Stimulated activated CD8-positive, alpha-beta memory T cell treated with anti-CD3 and anti-CD28 coated beads, Interleukin-15, amount 100 ng/mL, for 1 hour (primary cell): ENCODE results near the gene CPNE4.

ENCODE experiments used
- DNase-seq: peaks from one replicate; pipeline ENCODE4 v3.0.0-alpha.2; 2020; ENCODE audit warnings: low read depth

The CPNE4 gene

GRCh38 chr3:131733086-131733841 is 301.6 kb downstream of the CPNE4 start:
- no peak for DNase-seq

- no peak for DNase-seq
These were observed 303.1 kb downstream of the CPNE4 start for GRCh38 chr3:131731709-131732108.

DNA sequence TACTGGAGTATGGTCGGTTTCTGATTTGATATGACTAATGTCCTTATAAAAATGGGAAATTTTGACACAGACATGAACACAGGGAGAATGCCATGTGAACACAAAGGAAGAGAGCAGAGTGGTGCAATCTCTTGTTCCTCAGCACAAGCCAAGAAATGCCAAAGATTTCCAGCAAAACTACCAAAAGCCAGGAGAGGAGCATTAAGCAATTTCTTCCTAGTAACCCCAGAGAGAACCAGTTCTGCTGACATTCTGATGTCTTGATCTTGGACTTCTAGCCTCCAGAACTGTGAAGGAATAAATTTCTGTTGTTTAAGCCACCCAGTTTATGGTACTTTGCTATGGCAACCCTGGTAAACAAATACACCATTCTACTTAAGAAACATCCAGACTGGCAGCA is 304.2 kb downstream of the CPNE4 start:
- DNase-seq: no peak

DNA sequence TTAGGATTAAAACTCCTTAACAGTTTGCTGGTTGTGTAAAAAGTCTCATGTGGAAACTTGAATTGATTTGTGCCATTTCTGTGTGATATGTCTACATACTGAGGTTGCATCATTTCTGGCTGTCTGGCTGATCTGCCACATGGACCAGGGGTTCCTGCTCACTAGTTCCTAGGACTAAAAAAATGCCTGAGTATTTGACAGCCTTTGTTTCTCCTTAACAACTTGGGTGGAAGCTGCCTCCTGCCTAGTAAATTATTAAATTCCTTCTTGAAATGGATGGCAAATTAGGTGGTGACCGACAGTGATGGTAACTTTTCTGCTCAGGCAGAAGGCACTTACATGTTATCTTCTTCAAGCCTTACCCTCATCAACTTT is 305.2 kb downstream of the CPNE4 start:
- DNase-seq: no peak

- DNase-seq: no peak
These were observed 305.7 kb downstream of the CPNE4 start for GRCh38 chr3:131728898-131729642.

DNA sequence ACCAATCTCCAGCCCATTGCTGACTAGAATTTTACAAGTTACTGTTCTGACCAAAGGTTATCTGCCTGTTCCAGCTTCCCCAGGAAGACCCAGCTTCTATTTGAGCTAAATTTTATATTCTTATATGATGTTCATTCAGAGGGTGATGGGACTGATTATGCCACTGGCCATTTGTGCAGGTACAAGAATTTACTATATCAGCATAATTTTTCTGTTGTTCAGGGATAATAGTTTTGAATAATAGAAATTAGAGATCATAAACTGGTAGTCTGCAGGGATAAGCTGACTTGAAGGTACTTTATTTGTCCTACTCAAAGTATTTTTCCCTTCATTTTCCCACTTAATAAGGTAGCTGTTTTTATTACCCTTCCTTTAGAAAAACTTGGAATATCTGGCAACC is 309.4 kb downstream of the CPNE4 start:
- no peak for DNase-seq

DNA sequence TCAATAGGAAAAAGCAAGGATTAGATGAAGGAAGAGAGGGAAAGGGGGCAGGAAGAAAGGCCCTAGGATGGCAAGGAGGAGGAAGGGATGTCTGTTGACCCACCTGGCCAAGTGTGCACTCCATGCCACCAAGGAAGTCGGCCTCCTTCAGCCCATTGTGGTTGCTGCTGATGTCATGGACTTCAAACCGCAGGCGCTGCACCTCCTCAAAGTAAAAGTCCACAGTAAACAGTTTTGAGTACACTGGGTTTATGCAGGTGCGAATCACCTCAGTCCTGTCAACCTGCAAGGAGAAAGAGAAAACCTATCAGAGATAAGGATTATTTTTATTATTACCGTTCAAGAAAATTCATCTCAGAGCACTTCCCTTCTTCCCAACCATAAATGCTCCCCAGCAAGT is 311.5 kb downstream of the CPNE4 start:
- no peak for DNase-seq

GRCh38 chr3:131717493-131717892 is 317.3 kb downstream of the CPNE4 start:
- DNase-seq: no peak

- no peak for DNase-seq
These were observed 317.9 kb downstream of the CPNE4 start for GRCh38 chr3:131716943-131717342.

DNA sequence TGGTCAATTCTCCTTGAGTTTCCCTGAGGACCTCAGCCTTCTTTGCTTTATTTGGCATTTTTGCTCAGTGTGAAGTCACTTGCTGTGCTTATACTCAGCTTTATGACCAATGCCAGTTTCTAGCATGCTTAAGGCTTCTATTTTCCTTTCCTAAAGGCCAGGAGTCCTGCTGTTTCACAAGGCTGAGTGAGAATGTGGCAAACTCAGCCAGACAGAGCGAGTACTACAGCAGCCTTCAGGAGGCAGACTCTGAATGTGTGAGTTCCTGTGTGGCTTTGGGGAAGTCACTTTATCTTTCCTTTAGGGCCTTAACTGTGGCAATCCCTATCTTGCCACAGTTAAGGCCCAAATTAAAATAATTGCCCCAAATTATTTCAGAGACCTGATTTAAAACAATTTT is 318.8 kb downstream of the CPNE4 start:
- no peak for DNase-seq

- DNase-seq: no peak
These were observed 320.1 kb downstream of the CPNE4 start for GRCh38 chr3:131714585-131715220.

- DNase-seq: no peak
These were observed 321.2 kb downstream of the CPNE4 start for GRCh38 chr3:131713416-131714123.

DNA sequence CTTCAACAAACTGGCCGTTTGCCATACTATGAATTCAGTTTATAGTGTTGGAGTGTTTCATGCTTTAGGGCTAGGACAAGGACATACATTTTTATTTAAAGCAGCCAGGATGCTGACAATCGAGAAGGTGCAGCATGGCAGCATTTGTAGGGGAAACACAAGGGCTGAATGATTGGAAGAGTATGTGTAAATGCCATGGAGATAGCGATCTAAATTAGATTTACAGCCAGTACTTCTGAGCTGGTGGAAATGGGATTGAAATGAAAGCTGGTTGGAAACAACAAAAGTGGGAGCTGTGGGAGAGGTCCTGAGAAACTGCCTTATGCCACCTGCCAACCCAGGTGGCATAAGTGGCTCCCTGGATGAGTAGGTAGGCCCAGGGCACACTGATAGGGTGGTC is 322.2 kb downstream of the CPNE4 start:
- no peak for DNase-seq

GRCh38 chr3:131711114-131711768 is 323.6 kb downstream of the CPNE4 start:
- DNase-seq: no peak

DNA sequence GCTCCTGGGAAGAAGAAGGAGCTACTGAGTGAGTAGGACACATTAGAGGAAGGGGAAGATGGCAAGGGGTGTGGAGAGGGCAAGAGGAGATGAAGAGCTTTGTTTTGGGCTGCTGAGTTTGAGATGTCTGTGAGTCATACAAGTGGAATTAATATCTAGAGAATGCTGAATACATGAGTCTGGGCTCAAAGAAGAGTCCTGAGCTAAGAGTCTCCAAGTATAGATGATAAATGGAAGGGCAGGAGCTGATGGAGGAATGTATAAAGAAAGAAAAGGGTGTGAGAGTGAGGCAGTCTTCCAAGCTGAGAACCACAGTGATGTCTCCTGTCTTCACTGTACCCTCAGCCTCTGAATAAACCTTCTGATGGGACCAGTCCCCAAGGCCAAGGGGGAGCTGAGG is 326.6 kb downstream of the CPNE4 start:
- DNase-seq: no peak

- DNase-seq: no peak
These were observed 329.2 kb downstream of the CPNE4 start for GRCh38 chr3:131705558-131706051.

DNA sequence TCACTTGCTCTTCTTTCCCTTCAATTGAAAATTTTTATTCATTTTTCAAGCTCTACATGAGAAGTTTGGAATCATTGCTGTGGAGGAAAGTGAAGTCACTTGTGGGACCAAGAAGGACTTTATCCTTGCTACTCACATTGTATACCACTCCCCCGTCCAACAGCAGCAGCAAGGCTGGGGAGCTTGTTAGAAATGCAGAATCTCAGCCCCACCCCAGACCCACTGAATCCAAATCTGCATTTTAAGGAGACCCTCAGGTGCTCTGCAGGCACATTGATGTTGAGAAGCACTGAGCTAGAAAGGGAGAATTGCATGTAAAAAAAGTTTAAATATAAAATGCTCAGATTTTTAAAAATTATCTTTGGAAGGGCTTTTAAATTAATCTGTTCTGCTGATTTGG is 329.7 kb downstream of the CPNE4 start:
- no peak for DNase-seq

DNA sequence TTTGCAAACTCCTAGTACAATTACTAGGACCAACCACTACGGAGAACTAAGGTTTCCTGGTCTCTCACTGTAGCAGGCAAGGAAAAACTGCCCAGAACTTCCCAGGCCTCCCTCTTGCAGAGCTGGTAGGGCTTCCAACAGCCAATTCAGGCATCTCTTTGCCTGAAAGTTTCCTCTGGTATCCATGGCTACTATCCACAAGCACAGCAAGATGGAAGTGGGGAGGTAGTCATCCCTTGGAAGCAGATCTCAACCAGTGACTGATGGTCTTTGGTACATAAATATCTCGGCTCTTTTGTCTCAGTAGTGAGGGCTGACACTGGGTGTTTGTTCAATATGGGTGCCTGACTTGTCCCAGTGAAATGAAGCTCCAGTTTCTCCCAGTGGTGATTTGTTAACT is 330.7 kb downstream of the CPNE4 start:
- no peak for DNase-seq

- no peak for DNase-seq
These were observed 332.7 kb downstream of the CPNE4 start for GRCh38 chr3:131702146-131702545.

DNA sequence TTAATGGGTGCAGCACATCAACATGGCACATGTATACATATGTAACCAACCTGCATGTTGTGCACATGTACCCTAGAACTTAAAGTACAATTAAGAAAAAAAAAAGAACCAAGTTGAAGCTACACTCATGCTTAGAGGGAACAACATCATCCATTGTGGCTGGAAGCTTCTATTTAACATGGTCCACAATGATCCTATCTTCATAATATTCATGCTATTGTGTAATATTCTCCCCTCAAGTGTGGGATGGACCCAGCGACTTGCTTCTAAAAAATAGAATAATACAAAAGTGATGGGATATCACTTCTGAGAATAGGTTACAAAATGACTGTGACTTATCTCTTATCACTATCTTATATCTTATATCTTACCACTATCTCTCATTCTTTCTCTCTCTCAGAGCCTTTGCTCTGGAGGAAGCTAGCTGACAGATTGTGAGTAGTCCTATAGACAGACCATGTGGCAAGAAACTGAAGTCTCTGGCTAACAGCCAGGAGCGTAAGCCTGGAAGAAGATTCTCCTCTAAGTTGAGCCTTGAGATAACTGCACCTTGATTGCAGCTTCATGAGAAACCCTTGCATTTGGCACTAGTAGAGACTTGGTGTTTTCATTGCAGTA is 333.6 kb downstream of the CPNE4 start:
- DNase-seq: no peak

GRCh38 chr3:131699001-131699400 is 335.8 kb downstream of the CPNE4 start:
- DNase-seq: no peak
